ENCODE measurements around the gene PCNX3. TPM values are rescaled to one million over a fixed set of nuclear protein-coding genes. Genes with fewer than 3 reads are reported as not detected.
"Not testable (repeated sequence)": the region's sequence is repeated elsewhere in the genome, so short reads cannot be mapped to it uniquely, and the experiment has no call there.

Gene PCNX3
- total RNA-seq, 2 donors from 2014 or later: 37.5 to 39.5 TPM

GRCh38 chr11:65637794-65638419 lies 22.3 kb downstream of the PCNX3 start, which contains the start of gene SIPA1:
SIPA1 (plus strand) TSS chr11:65638101; CDS start chr11:65640922, 2,821 bp downstream.
- peaks cover 23 to 40% of the 10 kb centered on the region in 2 donors for H3K4me1 ChIP-seq (ENCODE audit: control insufficient read depth in 1 of 2, low read depth in 2 of 2)
- no peak for DNase-seq (ENCODE audit: low spot score)
- TF ChIP-seq CTCF (IDR thresholded peaks at IDR 0.05): peak; percentile 26

GRCh38 chr11:65639228-65639597 lies 23.6 kb downstream of the PCNX3 start:
- DNase-seq (ENCODE audit: low spot score); H3K27me3 ChIP-seq (replicated peaks; ENCODE audit: insufficient read depth); ATAC-seq (ENCODE audit: insufficient number of reproducible peaks, low FRiP score, low read depth); H3K9me3 ChIP-seq: not testable (repeated sequence)
- Histone ChIP-seq H3K36me3 (peaks cover 36% of the 10 kb centered on the region), H3K4me1 (ENCODE audit: control insufficient read depth in 1 of 2, low read depth in 2 of 2) (peaks cover 23 to 40% of the 10 kb centered on the region in 2 donors), H3K27ac (peak overlapping the region in 1 of 2 donors; percentile 74), H3K4me3 (peak overlapping the region; percentile 87)

More at GRCh38 chr11:65637794-65638419, 22.3 kb downstream of the PCNX3 start, which contains the start of gene SIPA1:
- Histone ChIP-seq H3K9me3 (no peaks in the 10 kb centered on the region), H3K4me3 (peak within 1 kb of the TSS; percentile 87), H3K36me3 (peaks cover 42% of the 10 kb centered on the region), H3K27me3 (replicated peaks; ENCODE audit: insufficient read depth) (no peaks in the 10 kb centered on the region), H3K27ac (peak within 1 kb of the TSS; percentile 53 to 74)
- ATAC-seq (ENCODE audit: insufficient number of reproducible peaks, low FRiP score, low read depth): peak; percentile 52

- ATAC-seq (ENCODE audit: insufficient number of reproducible peaks, low FRiP score, low read depth) (no peak), DNase-seq (ENCODE audit: low spot score) (no peak)
- H3K9me3 ChIP-seq: no peaks in the 10 kb centered on the region
- peak overlapping the region; percentile 56 for H3K4me3 ChIP-seq
- peaks cover 32% of the 10 kb centered on the region for H3K36me3 ChIP-seq
- peaks cover 23 to 40% of the 10 kb centered on the region in 2 donors for H3K4me1 ChIP-seq (ENCODE audit: control insufficient read depth in 1 of 2, low read depth in 2 of 2)
- TF ChIP-seq CTCF (IDR thresholded peaks at IDR 0.05): no peak
- no peaks in the 10 kb centered on the region for H3K27me3 ChIP-seq (replicated peaks; ENCODE audit: insufficient read depth)
- H3K27ac ChIP-seq: peak overlapping the region in 1 of 2 donors; percentile 74
Measured at GRCh38 chr11:65639623-65640482, 24.3 kb downstream of the PCNX3 start.

- no peaks in the 10 kb centered on the region for H3K9me3 ChIP-seq
- DNase-seq (ENCODE audit: low spot score) (no peak), ATAC-seq (ENCODE audit: insufficient number of reproducible peaks, low FRiP score, low read depth) (no peak)
- TF ChIP-seq CTCF (IDR thresholded peaks at IDR 0.05): no peak
- H3K27ac ChIP-seq: peak overlapping the region in 1 of 2 donors; percentile 71
- H3K36me3 ChIP-seq: peaks cover 28% of the 10 kb centered on the region
- peak overlapping the region; percentile 56 for H3K4me3 ChIP-seq
- H3K4me1 ChIP-seq (ENCODE audit: control insufficient read depth in 1 of 2, low read depth in 2 of 2): peaks cover 23 to 40% of the 10 kb centered on the region in 2 donors
- H3K27me3 ChIP-seq (replicated peaks; ENCODE audit: insufficient read depth): no peaks in the 10 kb centered on the region
Measured at GRCh38 chr11:65640483-65641296, 25.1 kb downstream of the PCNX3 start.

- H3K4me3 ChIP-seq: peak overlapping the region; percentile 56
- peaks cover 25% of the 10 kb centered on the region for H3K36me3 ChIP-seq
- H3K4me1 ChIP-seq (ENCODE audit: control insufficient read depth in 1 of 2, low read depth in 2 of 2): peaks cover 23 to 40% of the 10 kb centered on the region in 2 donors
- no peak overlapping the region for H3K27ac ChIP-seq
- H3K9me3 ChIP-seq: no peaks in the 10 kb centered on the region
- H3K27me3 ChIP-seq (replicated peaks; ENCODE audit: insufficient read depth): no peaks in the 10 kb centered on the region
- no peak for TF ChIP-seq CTCF (IDR thresholded peaks at IDR 0.05)
- ATAC-seq (ENCODE audit: insufficient number of reproducible peaks, low FRiP score, low read depth) (no peak), DNase-seq (ENCODE audit: low spot score) (no peak)
Measured at GRCh38 chr11:65641297-65642013, 25.9 kb downstream of the PCNX3 start.

Measured in thoracic aorta (tissue), 2 donors.